GF-D8 (cell line): ENCODE results near the gene AP2A2.
"Not testable (repeated sequence)": the region's sequence is repeated elsewhere in the genome, so short reads cannot be mapped to it uniquely, and the experiment has no call there.

Experiments used
- DNase-seq: peaks from one replicate; lab custom pipeline; 2025; lab: John Stamatoyannopoulos, UW

The AP2A2 gene

DNA sequence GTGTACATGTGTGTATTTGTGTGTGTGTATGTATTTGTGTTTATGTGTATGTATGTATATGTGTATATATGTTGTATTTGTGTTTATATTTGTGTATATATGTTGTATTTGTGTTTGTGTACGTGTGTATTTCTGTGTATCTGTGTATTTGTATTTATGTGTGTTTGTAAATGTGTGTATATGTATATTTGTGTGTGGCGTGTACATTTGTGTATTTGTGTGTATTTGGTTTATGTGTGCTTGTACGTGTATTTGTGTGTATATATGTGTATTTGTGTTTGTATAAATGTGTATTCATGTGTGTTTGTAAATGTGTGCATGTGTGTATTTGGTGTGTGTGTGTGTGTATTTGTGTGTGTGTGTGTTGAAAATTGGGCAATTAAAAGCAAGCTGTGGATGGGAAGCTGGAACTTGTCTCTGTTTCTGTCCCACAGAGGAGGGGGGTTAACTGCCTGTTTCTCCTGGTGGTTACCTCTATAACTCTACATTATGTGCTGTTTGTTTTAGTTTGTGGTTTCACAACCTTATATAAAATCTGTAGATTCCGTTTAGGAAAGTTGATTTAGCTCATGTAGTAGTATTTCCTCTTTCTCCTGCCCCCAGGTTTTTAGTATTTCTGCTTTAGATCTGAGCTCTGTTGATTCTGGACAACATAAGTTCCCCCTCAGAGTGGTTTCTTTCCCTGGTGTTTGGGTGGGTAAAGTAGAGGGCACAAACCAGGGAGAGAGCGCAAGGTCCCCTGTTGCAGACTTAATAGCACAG lies 28.9 kb downstream of the AP2A2 start:
- DNase-seq, result no peak

DNA sequence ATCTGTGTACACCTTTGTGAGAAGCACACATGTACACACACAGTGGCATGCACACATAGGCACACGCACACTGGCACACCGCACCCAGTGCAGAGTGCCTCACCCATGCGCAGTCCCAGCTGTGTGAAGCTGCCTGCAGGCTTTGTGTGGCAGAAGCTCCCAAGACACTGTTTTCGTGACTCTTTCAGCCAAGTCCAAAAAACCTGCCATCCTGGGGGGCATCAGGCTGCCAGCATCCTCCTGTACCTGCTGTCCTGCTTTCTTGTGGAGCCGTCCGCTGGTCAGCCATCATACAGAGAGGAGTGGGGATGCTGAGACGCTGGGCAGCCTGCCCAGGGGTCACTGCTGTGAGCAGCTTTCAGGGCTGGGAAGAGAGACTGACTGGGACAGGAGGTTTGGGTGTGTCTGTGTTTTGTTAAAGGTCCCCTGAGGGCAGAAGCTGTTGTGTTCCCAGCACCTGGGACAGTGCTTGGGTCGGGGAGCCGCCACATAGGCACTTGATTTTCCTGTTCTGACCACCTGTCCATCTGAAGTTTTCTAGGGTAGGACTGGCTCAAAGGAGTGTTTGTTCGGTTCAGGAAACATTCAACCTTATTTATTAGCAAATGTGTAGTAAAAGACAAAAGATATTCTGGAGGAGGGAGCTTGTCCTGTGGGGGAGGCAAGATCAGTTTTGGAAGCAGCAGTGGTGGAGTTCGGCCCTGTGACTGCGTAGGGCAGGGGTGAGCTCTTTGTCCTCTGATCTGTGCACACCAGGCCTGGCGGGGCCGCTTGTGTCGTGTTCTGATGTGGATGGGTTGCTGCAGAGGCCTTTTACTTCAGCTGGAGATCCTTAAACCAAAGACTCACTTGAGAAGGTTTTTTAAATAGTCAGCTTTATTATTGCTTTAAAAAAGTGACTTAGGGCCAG lies 29.7 kb downstream of the AP2A2 start:
- DNase-seq, result no peak

DNA sequence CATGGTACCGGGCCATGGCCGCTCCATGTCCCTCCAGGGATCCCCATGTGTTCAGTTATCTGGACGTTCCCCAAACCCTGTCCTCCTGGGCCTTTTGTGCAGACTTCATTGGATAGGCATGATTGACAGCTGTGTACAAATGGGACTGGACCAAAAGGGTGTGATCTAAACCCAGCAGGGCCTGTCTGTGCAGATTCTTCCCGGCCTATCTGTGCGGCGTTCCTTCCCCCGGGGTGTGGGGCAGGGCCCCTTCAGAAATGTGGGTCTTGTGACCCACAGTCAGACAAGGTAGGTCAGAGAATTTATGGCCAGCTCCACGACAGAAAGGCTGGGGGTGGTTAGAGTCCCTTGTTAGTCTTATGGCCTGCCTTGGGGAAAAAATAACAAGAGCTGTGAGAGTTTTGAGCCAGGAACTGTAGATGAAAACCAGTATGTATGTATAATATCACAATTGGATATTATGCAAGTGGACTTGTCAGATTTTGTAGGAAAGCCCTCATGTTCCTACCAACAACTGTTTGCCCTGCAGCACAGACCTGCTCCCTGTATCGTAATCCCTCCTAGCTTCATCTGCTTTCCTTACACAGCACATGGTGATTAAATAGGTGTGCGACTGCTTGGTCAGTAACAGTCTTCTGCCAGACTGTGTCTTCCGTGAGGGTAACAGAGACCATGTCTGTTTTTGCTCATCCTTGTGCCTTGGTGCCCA lies 31.7 kb downstream of the AP2A2 start:
- DNase-seq, result no peak

DNA sequence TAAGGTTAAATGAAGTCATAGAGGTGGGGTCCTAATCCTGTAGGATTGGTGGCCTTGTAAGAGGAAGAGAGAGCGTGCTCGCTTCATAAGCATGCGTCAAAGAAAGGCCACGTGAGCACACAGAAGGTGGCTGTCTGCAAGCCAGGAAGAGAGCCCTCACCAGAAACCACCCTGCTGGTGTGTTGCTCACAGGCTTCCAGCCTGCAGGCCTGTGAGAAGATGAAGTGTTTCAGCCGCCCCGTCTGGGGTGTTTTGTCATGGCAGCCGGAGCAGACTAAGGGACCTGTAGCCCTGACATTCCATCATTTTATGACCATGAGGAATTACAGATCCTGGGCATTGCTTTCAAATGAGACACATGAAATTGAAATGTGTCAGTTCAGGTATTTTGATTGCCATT lies 32.4 kb downstream of the AP2A2 start:
- no peak for DNase-seq

DNA sequence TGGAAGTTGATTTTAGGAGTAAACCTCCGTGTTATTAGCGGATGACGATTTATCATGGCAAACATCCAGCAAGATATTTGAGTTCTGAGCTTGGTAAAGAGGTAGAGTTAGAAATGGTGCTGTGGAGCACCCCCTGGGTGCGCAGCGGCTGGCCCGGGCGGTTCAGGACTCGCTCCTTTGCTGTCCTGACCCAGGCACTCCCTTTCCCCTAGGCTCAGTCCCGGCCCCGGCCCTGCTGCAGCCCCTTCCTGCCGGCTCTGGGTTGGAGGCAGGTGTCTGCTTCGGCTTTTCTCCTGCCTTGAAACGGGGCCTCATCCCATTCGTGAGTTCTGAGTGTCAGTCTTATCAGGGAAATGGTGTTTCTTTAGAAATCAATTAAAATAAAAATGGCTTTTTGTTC lies 33.4 kb downstream of the AP2A2 start:
- no peak for DNase-seq

DNA sequence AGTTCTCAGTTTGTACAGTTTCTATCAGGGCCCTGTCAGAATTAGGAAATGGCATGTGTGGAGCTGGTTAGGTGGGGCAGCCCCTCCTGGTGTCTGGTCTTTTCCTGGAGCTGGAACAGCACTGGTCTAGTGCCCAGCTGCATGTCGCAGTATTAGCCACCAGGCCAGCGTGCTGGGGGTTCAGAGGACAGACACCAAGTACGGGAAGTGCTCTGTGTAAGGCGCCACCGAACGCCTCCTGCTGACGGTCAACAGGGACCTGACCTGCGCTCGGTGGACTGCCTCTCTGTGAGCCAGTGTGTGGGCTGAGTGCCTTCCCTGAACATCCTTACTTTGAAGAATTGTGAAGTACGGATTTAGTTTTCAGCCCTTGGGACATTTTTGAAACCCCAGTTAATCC lies 33.9 kb downstream of the AP2A2 start:
- DNase-seq, result no peak

DNA sequence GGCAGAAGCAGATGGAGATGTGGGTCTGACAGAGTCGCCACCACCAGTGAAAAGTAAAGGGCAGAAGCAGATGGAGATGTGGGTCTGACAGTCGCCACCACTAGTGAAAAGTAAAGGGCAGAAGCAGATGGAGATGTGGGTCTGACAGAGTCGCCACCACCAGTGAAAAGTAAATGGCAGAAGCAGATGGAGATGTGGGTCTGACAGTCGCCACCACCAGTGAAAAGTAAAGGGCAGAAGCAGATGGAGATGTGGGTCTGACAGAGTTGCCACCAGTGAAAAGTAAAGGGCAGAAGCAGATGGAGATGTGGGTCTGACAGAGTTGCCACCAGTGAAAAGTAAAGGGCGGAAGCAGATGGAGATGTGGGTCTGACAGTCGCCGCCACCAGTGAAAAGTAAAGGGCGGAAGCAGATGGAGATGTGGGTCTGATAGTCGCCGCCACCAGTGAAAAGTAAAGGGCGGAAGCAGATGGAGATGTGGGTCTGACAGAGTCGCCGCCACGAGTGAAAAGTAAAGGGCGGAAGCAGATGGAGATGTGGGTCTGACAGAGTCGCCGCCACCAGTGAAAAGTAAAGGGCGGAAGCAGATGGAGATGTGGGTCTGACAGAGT lies 35.7 kb downstream of the AP2A2 start:
- DNase-seq, result not testable (repeated sequence)

DNA sequence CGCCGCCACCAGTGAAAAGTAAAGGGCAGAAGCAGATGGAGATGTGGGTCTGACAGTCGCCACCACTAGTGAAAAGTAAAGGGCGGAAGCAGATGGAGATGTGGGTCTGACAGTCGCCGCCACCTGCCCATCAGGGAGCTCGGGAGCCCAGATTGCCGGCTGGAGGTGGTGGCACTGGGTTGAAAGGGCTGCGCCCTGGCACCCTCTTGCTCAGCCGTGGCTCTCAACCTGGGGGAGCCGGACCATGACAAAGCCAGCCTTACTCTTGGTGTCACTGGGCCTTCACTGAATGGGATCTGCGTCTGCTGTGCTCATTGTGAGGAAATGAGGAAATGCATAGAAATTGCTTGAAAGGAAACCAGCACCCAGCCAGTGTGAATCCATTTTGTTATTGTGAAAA lies 36.3 kb downstream of the AP2A2 start:
- no peak for DNase-seq

DNA sequence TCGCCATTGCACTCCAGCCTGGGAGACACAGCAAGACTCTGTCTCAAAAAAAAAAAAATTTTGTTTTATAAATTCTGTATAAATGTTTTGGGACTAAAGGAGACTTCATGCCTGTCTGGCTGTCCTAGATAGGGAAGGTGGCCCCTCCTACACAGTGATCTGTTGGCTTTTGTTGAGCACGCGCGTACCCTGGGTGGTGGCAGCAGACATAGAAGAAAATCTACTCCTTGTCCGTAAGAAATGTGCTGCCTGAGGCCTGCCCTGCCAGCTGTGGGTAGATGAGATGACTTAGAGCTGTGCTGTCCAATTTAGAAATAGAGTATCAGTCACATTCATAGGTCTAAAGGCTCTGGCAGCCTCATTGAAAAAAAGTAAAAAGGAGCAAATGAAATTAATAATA lies 37.0 kb downstream of the AP2A2 start:
- DNase-seq, result no peak

DNA sequence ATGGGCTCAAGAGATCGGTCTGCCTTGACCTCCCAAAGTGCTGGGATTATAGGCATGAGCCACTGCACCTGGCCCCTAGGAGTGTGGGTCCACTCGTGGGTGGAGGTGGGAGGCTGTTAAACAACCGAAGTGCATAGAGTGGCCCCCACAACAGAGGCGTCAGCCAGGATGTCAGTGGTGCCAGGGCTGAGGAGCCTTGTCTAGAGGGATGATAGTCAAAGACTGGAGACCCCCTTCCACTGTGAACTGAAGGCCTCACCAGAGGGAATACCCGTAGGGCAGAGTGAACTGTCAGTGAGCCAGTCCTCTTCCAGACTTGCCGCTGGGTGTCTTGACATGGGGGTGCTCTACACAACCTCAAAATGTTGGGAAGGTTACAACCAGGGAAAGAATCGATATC lies 38.2 kb downstream of the AP2A2 start:
- DNase-seq, result no peak

DNA sequence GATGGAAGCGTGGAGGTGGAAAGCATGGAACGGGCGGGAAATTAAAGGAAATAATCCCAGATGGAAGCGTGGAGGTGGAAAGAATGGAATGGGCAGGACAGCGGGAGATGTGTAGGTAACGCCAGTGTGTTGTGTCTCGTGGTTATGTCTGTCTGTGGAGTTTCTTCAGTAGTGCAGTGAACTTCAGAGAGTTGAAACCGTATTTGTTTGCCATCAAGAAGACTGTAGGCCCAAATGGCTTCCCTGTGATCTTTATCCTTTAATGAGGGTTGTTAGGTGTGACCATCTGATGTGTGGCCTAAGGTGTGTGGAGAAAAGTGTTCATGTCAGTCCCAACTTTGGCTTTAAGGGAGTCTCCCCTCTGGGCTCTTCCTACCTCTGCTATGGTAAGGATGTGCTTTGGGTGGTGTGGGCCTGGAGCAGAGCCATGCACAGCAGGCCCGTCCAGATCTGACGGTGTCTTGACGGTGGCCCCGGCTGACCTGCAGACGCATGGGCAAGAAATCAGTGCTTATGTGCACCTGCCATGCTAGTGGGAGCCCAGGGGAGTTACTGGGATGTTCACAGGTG lies 39.6 kb downstream of the AP2A2 start:
- DNase-seq, result no peak

DNA sequence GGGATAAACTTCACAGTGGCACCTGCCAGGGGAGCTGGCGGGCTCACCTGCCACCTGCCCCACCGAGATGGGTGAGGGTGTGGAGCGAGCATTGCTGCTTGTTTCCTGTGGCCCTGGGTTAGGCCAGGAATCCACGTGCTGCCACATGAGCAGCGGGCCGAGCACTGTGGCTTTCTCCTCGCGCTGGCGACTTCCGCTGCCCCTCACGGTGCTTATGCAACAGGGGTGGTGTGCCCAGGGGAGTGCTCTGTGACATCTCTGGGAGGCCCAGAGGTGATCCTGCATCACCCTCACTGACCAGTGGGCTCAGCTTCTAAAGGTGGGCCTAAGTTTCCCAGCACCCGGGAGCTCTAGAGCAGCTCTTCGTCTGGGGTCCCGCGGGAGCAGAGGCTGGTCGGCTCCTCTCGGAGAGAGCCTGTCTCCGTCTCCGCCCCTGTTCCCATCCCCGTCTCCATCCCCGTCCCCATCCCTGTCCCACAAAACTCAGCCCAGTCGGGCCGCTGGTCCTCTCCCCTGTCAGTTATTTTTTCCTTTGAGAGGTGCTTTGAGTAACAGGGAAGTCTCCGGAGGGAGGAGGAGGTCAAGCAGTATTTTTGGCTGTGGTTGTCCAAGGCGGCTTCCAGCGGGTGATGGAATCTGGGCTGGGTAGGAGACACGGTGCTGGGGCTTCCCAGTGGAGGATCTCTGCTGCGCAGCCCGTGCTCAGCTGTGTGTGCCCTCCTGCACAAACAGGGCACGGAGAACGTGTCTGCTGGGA lies 42.5 kb downstream of the AP2A2 start:
- no peak for DNase-seq

DNA sequence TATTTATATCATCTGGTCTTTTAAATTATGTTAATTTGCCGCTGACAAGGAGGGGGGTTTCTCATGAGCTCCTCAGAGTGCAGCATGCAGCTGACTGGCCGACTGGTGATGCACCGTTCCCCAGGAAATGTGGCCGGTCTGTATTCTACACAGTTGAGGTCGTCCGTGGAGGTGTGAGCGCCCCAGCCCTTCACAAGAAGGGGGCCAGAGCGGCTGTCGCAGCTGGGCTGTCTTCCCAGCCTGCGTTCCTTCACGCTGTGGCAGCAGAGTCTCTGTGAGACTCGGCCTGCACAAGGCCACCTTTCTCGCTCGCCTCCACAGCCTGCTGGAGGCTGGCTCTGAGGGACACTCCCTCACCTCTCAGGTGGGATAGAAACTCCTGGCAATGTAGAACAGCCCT lies 43.2 kb downstream of the AP2A2 start:
- DNase-seq, result no peak

DNA sequence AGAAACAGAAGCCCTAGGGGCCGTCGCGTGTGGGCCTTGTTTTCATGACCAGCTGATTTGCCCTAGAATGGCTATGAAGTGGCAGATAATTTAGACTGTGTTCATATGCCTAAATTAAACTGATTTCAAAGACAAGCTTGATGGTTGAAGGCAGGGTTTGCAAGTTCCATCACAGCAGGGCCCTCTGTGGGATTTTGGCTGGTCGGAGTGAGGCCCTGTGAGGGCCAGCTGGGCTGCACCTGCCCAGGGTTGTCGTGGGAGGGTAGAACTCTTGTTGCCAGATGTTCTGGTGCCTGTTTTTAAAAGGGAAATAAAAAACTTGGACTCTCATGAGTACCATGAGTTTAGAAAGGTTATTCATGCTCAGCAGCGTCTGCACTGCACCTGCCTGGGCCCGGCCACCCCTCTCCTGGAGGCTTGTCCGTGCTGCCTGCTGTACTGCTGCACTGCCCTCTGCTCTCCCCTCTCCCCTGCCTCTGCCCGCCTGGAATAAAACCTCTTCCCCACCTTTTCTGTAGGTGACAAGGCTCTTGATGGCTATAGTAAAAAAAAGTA lies 44.1 kb downstream of the AP2A2 start:
- no peak for DNase-seq

DNA sequence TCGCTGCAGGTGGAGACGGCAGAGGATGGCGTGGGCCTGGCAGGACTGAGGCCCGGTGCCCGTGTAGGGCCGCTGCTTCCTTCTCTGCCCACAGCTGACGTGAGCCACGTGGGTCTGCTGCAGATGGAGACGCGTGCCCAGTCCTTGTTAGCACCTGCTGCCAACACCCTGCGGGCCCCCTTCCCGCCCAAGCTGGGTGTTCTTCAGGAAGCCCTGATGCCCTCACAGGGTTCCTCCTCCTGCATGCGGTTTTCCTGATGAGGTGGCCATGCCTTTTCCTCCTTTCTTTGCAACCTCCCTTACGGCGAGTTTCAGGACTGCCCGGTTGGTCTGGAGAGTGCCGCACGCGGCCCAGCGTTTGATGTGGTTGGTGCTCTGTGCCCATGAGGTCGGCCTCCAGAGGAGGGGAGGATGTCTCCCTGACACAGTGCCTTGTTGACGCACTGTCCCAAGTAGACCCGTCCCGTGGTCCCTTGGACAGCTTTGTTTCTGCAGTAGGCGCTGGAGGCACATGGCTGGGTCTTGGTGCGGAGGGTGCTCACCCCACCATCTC lies 44.7 kb downstream of the AP2A2 start:
- peak; percentile 67 for DNase-seq

DNA sequence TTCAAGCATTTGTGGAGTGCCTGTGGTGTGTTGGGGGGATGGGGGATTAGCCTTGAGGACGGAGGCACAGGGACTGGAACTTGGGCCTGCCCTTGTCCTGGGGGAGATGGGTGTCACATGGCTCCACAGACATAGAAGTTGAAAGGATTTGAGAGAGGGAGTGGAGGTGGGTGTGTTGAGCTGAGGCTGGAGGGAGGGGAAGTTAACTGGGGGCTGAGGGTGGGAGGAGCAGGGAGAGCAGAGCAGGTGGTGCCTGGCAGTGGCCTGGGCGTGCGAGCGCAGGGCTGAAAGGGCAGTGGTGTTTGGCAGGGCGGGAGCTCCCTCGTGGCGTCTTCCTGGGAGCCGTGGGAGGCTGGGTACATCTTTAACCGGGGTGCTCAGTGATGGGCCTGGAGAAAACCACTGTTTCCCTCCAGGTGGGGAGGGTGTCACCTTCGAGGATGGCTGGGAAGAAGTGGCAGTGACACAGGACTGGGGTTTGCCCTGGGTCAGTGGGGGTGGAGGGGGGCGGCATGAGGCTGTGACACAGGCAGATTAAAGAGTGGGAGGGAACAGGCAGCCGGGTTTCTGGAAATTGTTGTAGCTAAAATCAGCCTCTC lies 45.5 kb downstream of the AP2A2 start:
- no peak for DNase-seq

DNA sequence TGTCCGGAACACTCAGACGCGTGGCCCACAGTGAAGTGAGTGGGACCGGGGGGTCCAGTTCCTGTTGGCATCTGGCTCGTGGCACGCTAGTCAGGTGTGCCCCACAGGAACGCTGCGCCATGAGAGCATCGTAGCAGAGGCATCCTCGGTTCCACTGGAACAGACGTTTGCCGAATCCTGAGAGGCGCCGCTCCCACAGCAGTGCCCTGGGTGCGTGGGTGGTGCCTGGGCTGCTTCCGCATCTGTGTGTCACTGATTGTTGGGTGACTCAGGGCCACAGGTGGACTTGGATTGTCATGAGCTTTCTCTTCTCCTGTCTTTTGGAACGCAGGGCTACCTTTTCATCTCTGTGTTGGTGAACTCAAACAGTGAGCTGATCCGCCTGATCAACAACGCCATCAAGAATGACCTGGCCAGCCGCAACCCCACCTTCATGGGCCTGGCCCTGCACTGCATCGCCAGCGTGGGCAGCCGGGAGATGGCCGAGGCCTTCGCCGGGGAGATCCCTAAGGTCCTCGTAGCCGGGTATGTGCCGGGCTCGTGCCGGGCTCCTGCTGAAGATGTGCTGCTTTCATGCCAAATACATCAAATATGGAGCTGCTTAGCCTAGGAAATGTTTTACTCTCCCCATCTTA lies 46.2 kb downstream of the AP2A2 start:
- DNase-seq, result no peak

DNA sequence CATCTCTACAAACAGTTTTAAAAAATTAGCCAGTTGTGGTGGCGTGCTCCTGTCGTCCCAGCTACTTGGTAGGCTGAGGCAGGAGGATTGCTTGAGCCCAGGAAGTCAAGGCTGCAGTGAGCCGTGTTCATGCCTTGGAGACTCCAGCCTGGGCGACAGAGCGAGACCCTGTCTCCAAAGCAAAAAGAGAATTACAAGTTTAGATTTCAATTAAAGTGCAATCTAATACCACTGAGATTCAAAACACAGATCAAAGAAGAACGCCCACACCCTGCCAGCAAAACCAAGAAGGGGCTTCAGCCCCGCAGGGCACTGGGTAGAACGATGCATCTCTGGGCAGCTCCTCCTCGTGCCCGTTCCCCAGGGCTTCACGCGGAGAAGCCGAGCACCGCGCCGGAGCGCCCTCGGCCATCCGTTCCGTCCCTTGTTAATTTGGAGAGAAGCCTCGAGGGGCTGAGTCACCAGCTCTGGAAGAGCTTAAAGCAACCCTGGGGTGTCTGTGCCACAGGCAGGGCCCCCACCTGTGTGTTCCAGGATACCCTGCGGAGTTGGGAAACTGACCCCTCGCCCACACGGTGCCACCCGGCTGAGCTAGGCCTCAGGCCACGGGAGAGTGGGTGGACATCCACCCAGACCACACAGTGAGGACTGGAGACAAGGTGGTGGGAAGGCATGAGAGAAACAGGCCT lies 47.0 kb downstream of the AP2A2 start:
- no peak for DNase-seq

DNA sequence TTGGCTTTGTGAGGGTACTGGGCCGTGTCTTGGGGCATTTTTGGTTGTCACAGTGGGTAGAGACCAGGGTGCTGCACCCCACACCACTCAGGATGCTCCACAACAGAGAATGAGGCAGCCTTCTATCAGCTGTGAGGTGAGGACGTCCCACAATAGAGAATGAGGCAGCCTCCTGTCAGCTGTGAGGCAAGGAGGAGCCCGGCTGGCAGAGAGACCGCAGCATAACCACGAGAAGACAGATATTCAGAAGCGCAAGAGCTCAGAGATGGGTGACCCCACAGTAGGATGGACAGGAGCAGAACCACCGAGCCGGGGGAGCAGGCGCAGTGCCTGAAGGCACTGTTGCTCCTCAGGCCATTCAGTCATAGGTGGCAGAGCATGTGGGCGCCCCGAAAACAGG lies 47.6 kb downstream of the AP2A2 start:
- no peak for DNase-seq
